Pulmonary artery endothelial cell (primary cell): Measurements from ENCODE around the gene EHBP1. TPM values are rescaled to one million over a fixed set of nuclear protein-coding genes. Genes with fewer than 3 reads are reported as not detected.
A peak's percentile ranks its signal among the peaks of the same experiment; 100 is the strongest.

ENCODE experiments used
- DNase-seq: peaks from one replicate; pipeline ENCODE4 v3.0.0-alpha.2; 2011; ENCODE audit warnings: low read depth, low spot score
- total RNA-seq: library from RNA; depleted of rRNA; stranded (reverse); fragments of >200 nt; gene quantifications from 2 replicates; pipeline ENCODE4 v1.2.3, GENCODE V29; 2014

EHBP1 gene
- total RNA-seq, 1 donor from 2014 or later: 22.2 TPM

- no peak for DNase-seq
Measured at GRCh38 chr2:62775367-62775668, 69.8 kb downstream of the EHBP1 start.

- no peak for DNase-seq
Measured at GRCh38 chr2:62783679-62784078, 78.2 kb downstream of the EHBP1 start.

- no peak for DNase-seq
Measured at GRCh38 chr2:62784341-62784740, 78.8 kb downstream of the EHBP1 start.

GRCh38 chr2:62785216-62785615 lies 79.7 kb downstream of the EHBP1 start:
- DNase-seq: no peak

- DNase-seq: no peak
Measured at GRCh38 chr2:62785810-62786597, 80.5 kb downstream of the EHBP1 start.

GRCh38 chr2:62787386-62787785 lies 81.9 kb downstream of the EHBP1 start:
- DNase-seq: peak; percentile 19

- no peak for DNase-seq
Measured at GRCh38 chr2:62789518-62789917, 84.0 kb downstream of the EHBP1 start.

GRCh38 chr2:62789918-62790317 lies 84.4 kb downstream of the EHBP1 start:
- no peak for DNase-seq

- DNase-seq: no peak
Measured at GRCh38 chr2:62792408-62792807, 86.9 kb downstream of the EHBP1 start.

- DNase-seq: no peak
Measured at GRCh38 chr2:62793213-62793612, 87.7 kb downstream of the EHBP1 start.

- peak; percentile 22 for DNase-seq
Measured at GRCh38 chr2:62794791-62795190, 89.3 kb downstream of the EHBP1 start.

GRCh38 chr2:62795341-62795740 lies 89.8 kb downstream of the EHBP1 start:
- DNase-seq: no peak

- DNase-seq: no peak
Measured at GRCh38 chr2:62797107-62797506, 91.6 kb downstream of the EHBP1 start.

- DNase-seq: no peak
Measured at GRCh38 chr2:62800618-62801017, 95.1 kb downstream of the EHBP1 start.

GRCh38 chr2:62801110-62801509 lies 95.6 kb downstream of the EHBP1 start:
- no peak for DNase-seq

GRCh38 chr2:62801814-62802523 lies 96.5 kb downstream of the EHBP1 start:
- DNase-seq: no peak

GRCh38 chr2:62803961-62804360 lies 98.4 kb downstream of the EHBP1 start:
- no peak for DNase-seq

- no peak for DNase-seq
Measured at GRCh38 chr2:62806231-62806630, 100.7 kb downstream of the EHBP1 start.

GRCh38 chr2:62808554-62808953 lies 103.0 kb downstream of the EHBP1 start:
- DNase-seq: no peak

- no peak for DNase-seq
Measured at GRCh38 chr2:62811086-62811485, 105.6 kb downstream of the EHBP1 start.

GRCh38 chr2:62811972-62812371 lies 106.5 kb downstream of the EHBP1 start:
- no peak for DNase-seq

GRCh38 chr2:62812921-62813825 lies 107.7 kb downstream of the EHBP1 start:
- DNase-seq: no peak
